ENCODE data around the gene HIPK4. TPM values are rescaled to one million over a fixed set of nuclear protein-coding genes. Genes with fewer than 3 reads are reported as not detected.

HIPK4 gene
- total and polyA plus RNA-seq, 9 of the 15 experiments (the other 6 are each of a cell fraction or from before 2014, with no cell fraction given): 0.06 to 0.09 TPM; not detected in 7

- TF ChIP-seq ZNF780A (CRISPR knock-in tag; IDR thresholded peaks at IDR 0.05): no peak
- no peak for TF ChIP-seq TEAD1 (CRISPR knock-in tag; IDR thresholded peaks at IDR 0.05)
- no peak for TF ChIP-seq CAMTA2 (CRISPR knock-in tag; conservative IDR thresholded peaks at IDR 0.05)
- no peak for TF ChIP-seq RHOXF2B (CRISPR knock-in tag; conservative IDR thresholded peaks at IDR 0.05)
- TF ChIP-seq KLF13 (tag; IDR thresholded peaks at IDR 0.05; ENCODE audit: borderline replicate concordance, low read depth): no peak
- TF ChIP-seq BRCA1 (IDR thresholded peaks at IDR 0.05): no peak
- no peak for TF ChIP-seq BRCA1 (CRISPR knock-in tag; IDR thresholded peaks at IDR 0.05)
- no peak for TF ChIP-seq NR2C1 (IDR thresholded peaks at IDR 0.05)
- TF ChIP-seq NR2C1 (tag; IDR thresholded peaks at IDR 0.05): no peak
- no peak for TF ChIP-seq SREBF1 (IDR thresholded peaks at IDR 0.05; ENCODE audit: borderline replicate concordance, low read depth, low read length)
- TF ChIP-seq ARHGAP35 (IDR thresholded peaks at IDR 0.05; ENCODE audit: partially characterized antibody): no peak
- TF ChIP-seq ZNF311 (CRISPR knock-in tag; IDR thresholded peaks at IDR 0.05): no peak
- TF ChIP-seq ZNF239 (CRISPR knock-in tag; IDR thresholded peaks at IDR 0.05): no peak
These were observed 52.4 kb downstream of the HIPK4 start (continued) for GRCh38 chr19:40337594-40337993.

- ChIA-PET POLR2A (interaction anchor here (0.6 to 1.2 kb wide), 2 partner anchors 29 to 1027 kb away, joined by 3 to 4 read pairs; partner anchors contain the start of gene B9D2), CTCF (ENCODE audit: low intra/inter-chr PET ratio) (no interaction called here)
- Histone ChIP-seq H3K79me2 (ENCODE audit: control insufficient read depth, insufficient read depth, low read length) (peaks cover 13% of the 10 kb centered on the region), H3K9me1 (ENCODE audit: control insufficient read depth, insufficient read depth, low read length) (peaks cover 3% of the 10 kb centered on the region), H3K36me3 (ENCODE audit: control insufficient read depth, insufficient read depth, low read length) (peaks cover 60% of the 10 kb centered on the region; the same call in 2 of the 3 replicates), H3K4me3 (no peak overlapping the region), H3K27ac (ENCODE audit: extremely low read depth, low read depth, low read length) (no peak overlapping the region), H3K4me2 (ENCODE audit: insufficient read depth, low read length) (no peak overlapping the region), H3K4me1 (replicated peaks in 1 of 2; ENCODE audit: control insufficient read depth in 2 of 2, insufficient read depth in 2 of 2, low read length in 2 of 2) (peaks cover 0 to 8% of the 10 kb centered on the region in 2 experiments; a peak in 2 of 5 replicates), H2AFZ (ENCODE audit: low read depth, low read length) (no peak overlapping the region), H3K27me3 (ENCODE audit: control insufficient read depth in 2 of 2, insufficient read depth in 2 of 2, low read length in 2 of 2) (no peaks in the 10 kb centered on the region), H3K9ac (ENCODE audit: insufficient read depth in 1 of 2, low read depth in 2 of 2, low read length in 2 of 2) (no peak overlapping the region), H4K20me1 (replicated peaks; ENCODE audit: control insufficient read depth, insufficient read depth, low read length) (no peaks in the 10 kb centered on the region; the same call in 1 of the 2 replicates), H3K9me3 (replicated peaks; ENCODE audit: control insufficient read depth, insufficient read depth, low read depth, low read length) (no peaks in the 10 kb centered on the region)
- no peak for ATAC-seq
- 72% methylated on average over 2 of the region's 2 CpGs for WGBS (ENCODE audit: insufficient coverage, low coverage, missing lambda C conversion rate)
- no peak for TF ChIP-seq PHTF2 (CRISPR knock-in tag; IDR thresholded peaks at IDR 0.05)
- TF ChIP-seq ZNF140 (CRISPR knock-in tag; IDR thresholded peaks at IDR 0.05): no peak
- no peak for TF ChIP-seq SMARCC2 (IDR thresholded peaks at IDR 0.05; ENCODE audit: low read depth)
- no peak for TF ChIP-seq ZNF121 (CRISPR knock-in tag; conservative IDR thresholded peaks at IDR 0.05)
- no peak for TF ChIP-seq RFX5 (IDR thresholded peaks at IDR 0.05; ENCODE audit: low read depth, low read length)
- TF ChIP-seq CSDE1 (IDR thresholded peaks at IDR 0.05): no peak
- TF ChIP-seq FOXM1 (IDR thresholded peaks at IDR 0.05; ENCODE audit: low read depth): no peak
- no peak for TF ChIP-seq FOXM1 (CRISPR knock-in tag; IDR thresholded peaks at IDR 0.05; ENCODE audit: low read depth)
- in situ Hi-C loops (cut with MboI): no loop called here
- BruUV-seq (replicated peaks): no TSS peak
- no peak for DNase-seq (ENCODE audit: extremely low read depth in 1 of 4, low spot score in 3 of 4)
- intact Hi-C loops (cut with micrococcal nuclease): no loop called here
- FAIRE-seq: no peak
These were observed 52.9 kb downstream of the HIPK4 start for GRCh38 chr19:40337107-40337506.

Measured in K562 (cell line).